HepG2 (cell line): ENCODE results near the gene HOXA5. TPM values are rescaled to one million over a fixed set of nuclear protein-coding genes. Genes with fewer than 3 reads are reported as not detected.

Source experiments
- EP300 ChIP-seq, 3 experiments: sonication (generic) in 1 of 3; formaldehyde crosslinking in 1 of 3; IDR thresholded peaks; 2 replicates each; pipeline versions ENCODE4 v1.5.1 to v1.6.1; 2011 to 2020; ENCODE audit warnings: low read depth in 2 of 3, low read length in 2 of 3, borderline replicate concordance in 1 of 3, improper control_type of control experiment in 1 of 3, mild to moderate bottlenecking in 1 of 3, missing genetic modification reagents in 1 of 3, moderate library complexity in 1 of 3
- GABPB1 ChIP-seq: IDR thresholded peaks from 2 replicates; pipeline ENCODE4 v1.6.1; 2016; ENCODE audit warnings: mild to moderate bottlenecking, missing genetic modification reagents, moderate library complexity, missing compliant biosample characterization
- HNF4A ChIP-seq: sonication (generic); formaldehyde crosslinking; IDR thresholded peaks from 2 replicates; pipeline ENCODE4 v1.4.0; 2020; ENCODE audit warnings: missing genetic modification reagents
- HOXA9 ChIP-seq: sonication (generic); formaldehyde crosslinking; IDR thresholded peaks from 2 replicates; pipeline ENCODE4 v1.8.1; 2022; ENCODE audit warnings: missing genetic modification reagents, mild to moderate bottlenecking, moderate library complexity, borderline replicate concordance
- RFXAP ChIP-seq: sonication (generic); formaldehyde crosslinking; IDR thresholded peaks from 2 replicates; pipeline ENCODE4 v1.4.0; 2020; ENCODE audit warnings: missing genetic modification reagents, borderline replicate concordance
- TBX2 ChIP-seq: sonication (generic); formaldehyde crosslinking; IDR thresholded peaks from 2 replicates; pipeline ENCODE4 v1.5.0; 2020; ENCODE audit warnings: missing genetic modification reagents, mild to moderate bottlenecking, borderline replicate concordance
- ZNF292 ChIP-seq: sonication (generic); formaldehyde crosslinking; IDR thresholded peaks from 2 replicates; pipeline ENCODE4 v1.8.1; 2022; ENCODE audit warnings: mild to moderate bottlenecking, low read depth, missing genetic modification reagents, borderline replicate concordance
- polyA plus RNA-seq, 8 experiments: library from polyadenylated mRNA; depleted of rRNA in 3 of 8; stranded (reverse) in 7 of 8; unstranded in 1 of 8; fragments of >200 nt; fragmentation: Illumina TruSeq in 4 of 8; extraction: Trizol in 4 of 8; gene quantifications; 2 replicates each; pipeline versions ENCODE4 v1.2.1 to v1.2.3, GENCODE V29; 2011 to 2016; ENCODE audit warnings: low read depth in 4 of 8, missing spikeins in 1 of 8, mixed read lengths in 1 of 8; ENCODE audit not compliant: insufficient read depth in 1 of 8
- total RNA-seq, 5 experiments: library from RNA; depleted of rRNA; stranded (reverse); fragments of >200 nt; fragmentation: Illumina TruSeq; extraction: Trizol; gene quantifications; 2 replicates each; pipeline ENCODE4 v1.2.3, GENCODE V29; 2016; ENCODE audit warnings: low read depth in 1 of 5
- TF ChIP-seq, protein P1 (sequence below): sonication (generic); formaldehyde crosslinking; IDR thresholded peaks from 2 replicates; pipeline ENCODE4 v1.8.0; 2022; ENCODE audit warnings: low read depth, missing genetic modification reagents
- TF ChIP-seq, protein P2 (sequence below): sonication (generic); formaldehyde crosslinking; IDR thresholded peaks from one replicate; pipeline ENCODE4 v1.5.1; 2020; ENCODE audit warnings: mild to moderate bottlenecking, missing genetic modification reagents; ENCODE audit errors: not compliant biosample characterization
- TF ChIP-seq, protein P3 (sequence below): sonication (generic); formaldehyde crosslinking; conservative IDR thresholded peaks from 2 replicates; pipeline ENCODE4 v1.5.0; 2020; ENCODE audit warnings: missing genetic modification reagents
- TF ChIP-seq, protein P4 (sequence below): sonication (generic); formaldehyde crosslinking; IDR thresholded peaks from 2 replicates; pipeline ENCODE4 v1.4.0; 2020; ENCODE audit warnings: missing genetic modification reagents, borderline replicate concordance
- TF ChIP-seq, protein P5 (sequence below): sonication (generic); IDR thresholded peaks from 2 replicates; pipeline ENCODE4 v1.6.1; 2016; ENCODE audit warnings: low read depth, borderline replicate concordance

The HOXA5 gene
- total and polyA plus RNA-seq, 2 of the 13 experiments (the other 11 are each of a cell fraction or from before 2014, with no cell fraction given), result 3.2 to 3.6 TPM

DNA sequence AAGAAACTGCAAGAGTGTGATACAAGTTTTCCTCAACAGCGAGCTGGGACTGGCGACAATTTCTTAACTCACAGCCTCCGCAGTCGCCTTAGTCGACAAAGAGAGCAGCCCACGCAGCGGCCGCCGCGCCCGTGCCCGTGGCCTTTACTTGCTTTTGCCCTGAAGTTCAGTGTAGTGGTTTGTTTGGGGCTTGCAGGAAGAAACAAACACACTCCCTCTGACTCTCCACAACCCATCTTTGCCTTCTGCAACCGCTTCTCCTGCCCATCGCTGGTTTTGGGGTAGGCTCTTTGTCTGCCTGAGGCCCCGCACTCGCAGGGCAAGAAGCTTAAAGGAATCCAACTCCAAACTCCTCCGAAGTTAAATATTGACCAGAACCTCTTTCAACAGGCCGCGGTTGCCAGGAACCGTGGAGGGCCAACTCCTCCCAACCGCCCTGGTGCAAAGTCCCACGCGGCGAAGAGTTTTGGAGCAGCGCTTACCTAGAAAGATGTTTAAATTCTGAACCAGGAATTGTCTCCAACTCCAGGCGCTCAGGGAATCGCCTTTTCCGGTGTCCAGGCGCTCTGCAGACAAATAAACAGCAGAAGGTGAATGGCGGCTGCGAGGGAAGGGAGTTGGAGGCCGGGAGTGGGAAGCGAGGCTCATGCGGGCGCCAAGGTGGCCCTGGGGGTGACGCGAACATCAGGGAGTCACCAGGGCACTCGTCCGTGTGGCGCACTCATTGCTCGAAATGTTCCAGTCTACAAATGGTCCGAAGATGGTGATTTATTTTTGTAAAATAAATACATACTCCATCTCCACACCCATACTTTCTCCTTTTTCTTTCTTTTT lies 21.2 kb downstream of the HOXA5 start (continued):
- TF ChIP-seq ZNF292 (CRISPR knock-in tag), result no peak; the same call in 1 of the 2 replicates
- TF ChIP-seq, protein P1, sequence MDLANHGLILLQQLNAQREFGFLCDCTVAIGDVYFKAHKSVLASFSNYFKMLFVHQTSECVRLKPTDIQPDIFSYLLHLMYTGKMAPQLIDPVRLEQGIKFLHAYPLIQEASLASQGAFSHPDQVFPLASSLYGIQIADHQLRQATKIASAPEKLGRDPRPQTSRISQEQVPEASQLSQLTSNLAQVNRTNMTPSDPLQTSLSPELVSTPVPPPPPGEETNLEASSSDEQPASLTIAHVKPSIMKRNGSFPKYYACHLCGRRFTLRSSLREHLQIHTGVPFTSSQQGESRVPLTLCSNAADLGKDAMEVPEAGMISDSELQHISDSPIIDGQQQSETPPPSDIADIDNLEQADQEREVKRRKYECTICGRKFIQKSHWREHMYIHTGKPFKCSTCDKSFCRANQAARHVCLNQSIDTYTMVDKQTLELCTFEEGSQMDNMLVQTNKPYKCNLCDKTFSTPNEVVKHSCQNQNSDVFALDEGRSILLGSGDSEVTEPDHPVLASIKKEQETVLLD (CRISPR knock-in tag), result no peak
- peak; percentile 64 to 79; a peak in 3 of 4 replicates for TF ChIP-seq EP300 (IDR thresholded peaks at IDR 0.05; ENCODE audit: low read depth in 2 of 2, low read length in 2 of 2)
- TF ChIP-seq EP300 (CRISPR knock-in tag; IDR thresholded peaks at IDR 0.05; ENCODE audit: borderline replicate concordance), result peak; percentile 41; the same call in 1 of the 2 replicates
- TF ChIP-seq, protein P2, sequence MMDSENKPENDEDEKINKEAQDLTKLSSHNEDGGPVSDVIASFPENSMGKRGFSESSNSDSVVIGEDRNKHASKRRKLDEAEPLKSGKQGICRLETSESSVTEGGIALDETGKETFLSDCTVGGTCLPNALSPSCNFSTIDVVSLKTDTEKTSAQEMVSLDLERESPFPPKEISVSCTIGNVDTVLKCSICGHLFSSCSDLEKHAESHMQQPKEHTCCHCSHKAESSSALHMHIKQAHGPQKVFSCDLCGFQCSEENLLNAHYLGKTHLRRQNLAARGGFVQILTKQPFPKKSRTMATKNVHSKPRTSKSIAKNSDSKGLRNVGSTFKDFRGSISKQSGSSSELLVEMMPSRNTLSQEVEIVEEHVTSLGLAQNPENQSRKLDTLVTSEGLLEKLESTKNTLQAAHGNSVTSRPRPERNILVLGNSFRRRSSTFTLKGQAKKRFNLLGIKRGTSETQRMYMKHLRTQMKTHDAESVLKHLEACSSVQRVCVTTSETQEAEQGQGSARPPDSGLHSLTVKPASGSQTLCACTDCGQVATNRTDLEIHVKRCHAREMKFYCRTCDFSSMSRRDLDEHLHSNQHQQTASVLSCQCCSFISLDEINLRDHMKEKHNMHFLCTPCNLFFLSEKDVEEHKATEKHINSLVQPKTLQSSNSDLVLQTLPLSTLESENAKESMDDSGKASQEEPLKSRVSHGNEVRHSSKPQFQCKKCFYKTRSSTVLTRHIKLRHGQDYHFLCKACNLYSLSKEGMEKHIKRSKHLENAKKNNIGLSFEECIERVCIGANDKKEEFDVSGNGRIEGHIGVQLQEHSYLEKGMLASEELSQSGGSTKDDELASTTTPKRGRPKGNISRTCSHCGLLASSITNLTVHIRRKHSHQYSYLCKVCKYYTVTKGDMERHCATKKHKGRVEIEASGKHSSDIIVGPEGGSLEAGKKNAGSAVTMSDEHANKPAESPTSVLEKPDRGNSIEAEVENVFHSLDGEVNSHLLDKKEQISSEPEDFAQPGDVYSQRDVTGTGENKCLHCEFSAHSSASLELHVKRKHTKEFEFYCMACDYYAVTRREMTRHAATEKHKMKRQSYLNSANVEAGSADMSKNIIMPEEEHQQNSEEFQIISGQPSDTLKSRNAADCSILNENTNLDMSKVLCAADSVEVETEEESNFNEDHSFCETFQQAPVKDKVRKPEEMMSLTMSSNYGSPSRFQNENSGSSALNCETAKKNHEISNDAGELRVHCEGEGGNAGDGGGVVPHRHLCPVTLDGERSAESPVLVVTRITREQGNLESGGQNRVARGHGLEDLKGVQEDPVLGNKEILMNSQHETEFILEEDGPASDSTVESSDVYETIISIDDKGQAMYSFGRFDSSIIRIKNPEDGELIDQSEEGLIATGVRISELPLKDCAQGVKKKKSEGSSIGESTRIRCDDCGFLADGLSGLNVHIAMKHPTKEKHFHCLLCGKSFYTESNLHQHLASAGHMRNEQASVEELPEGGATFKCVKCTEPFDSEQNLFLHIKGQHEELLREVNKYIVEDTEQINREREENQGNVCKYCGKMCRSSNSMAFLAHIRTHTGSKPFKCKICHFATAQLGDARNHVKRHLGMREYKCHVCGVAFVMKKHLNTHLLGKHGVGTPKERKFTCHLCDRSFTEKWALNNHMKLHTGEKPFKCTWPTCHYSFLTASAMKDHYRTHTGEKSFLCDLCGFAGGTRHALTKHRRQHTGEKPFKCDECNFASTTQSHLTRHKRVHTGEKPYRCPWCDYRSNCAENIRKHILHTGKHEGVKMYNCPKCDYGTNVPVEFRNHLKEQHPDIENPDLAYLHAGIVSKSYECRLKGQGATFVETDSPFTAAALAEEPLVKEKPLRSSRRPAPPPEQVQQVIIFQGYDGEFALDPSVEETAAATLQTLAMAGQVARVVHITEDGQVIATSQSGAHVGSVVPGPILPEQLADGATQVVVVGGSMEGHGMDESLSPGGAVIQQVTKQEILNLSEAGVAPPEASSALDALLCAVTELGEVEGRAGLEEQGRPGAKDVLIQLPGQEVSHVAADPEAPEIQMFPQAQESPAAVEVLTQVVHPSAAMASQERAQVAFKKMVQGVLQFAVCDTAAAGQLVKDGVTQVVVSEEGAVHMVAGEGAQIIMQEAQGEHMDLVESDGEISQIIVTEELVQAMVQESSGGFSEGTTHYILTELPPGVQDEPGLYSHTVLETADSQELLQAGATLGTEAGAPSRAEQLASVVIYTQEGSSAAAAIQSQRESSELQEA, result no peak
- TF ChIP-seq RFXAP (CRISPR knock-in tag), result no peak; the same call in 1 of the 2 replicates
- TF ChIP-seq, protein P3, sequence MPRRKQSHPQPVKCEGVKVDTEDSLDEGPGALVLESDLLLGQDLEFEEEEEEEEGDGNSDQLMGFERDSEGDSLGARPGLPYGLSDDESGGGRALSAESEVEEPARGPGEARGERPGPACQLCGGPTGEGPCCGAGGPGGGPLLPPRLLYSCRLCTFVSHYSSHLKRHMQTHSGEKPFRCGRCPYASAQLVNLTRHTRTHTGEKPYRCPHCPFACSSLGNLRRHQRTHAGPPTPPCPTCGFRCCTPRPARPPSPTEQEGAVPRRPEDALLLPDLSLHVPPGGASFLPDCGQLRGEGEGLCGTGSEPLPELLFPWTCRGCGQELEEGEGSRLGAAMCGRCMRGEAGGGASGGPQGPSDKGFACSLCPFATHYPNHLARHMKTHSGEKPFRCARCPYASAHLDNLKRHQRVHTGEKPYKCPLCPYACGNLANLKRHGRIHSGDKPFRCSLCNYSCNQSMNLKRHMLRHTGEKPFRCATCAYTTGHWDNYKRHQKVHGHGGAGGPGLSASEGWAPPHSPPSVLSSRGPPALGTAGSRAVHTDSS, result no peak
- TF ChIP-seq GABPB1 (CRISPR knock-in tag), result peak; percentile 59
- peak; percentile 92 for TF ChIP-seq HNF4A (CRISPR knock-in tag)
- TF ChIP-seq, protein P4, sequence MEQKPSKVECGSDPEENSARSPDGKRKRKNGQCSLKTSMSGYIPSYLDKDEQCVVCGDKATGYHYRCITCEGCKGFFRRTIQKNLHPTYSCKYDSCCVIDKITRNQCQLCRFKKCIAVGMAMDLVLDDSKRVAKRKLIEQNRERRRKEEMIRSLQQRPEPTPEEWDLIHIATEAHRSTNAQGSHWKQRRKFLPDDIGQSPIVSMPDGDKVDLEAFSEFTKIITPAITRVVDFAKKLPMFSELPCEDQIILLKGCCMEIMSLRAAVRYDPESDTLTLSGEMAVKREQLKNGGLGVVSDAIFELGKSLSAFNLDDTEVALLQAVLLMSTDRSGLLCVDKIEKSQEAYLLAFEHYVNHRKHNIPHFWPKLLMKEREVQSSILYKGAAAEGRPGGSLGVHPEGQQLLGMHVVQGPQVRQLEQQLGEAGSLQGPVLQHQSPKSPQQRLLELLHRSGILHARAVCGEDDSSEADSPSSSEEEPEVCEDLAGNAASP, result 0 out of 2 replicates have a peak, but pooled peaks have one; percentile 36
- no peak for TF ChIP-seq HOXA9 (CRISPR knock-in tag)
- TF ChIP-seq TBX2 (CRISPR knock-in tag), result peak; percentile 79
- TF ChIP-seq, protein P5, sequence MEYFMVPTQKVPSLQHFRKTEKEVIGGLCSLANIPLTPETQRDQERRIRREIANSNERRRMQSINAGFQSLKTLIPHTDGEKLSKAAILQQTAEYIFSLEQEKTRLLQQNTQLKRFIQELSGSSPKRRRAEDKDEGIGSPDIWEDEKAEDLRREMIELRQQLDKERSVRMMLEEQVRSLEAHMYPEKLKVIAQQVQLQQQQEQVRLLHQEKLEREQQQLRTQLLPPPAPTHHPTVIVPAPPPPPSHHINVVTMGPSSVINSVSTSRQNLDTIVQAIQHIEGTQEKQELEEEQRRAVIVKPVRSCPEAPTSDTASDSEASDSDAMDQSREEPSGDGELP, result no peak
